ENCODE data around the gene C9.
"Not testable (repeated sequence)": the region's sequence is repeated elsewhere in the genome, so short reads cannot be mapped to it uniquely, and the experiment has no call there.

The C9 gene

DNA sequence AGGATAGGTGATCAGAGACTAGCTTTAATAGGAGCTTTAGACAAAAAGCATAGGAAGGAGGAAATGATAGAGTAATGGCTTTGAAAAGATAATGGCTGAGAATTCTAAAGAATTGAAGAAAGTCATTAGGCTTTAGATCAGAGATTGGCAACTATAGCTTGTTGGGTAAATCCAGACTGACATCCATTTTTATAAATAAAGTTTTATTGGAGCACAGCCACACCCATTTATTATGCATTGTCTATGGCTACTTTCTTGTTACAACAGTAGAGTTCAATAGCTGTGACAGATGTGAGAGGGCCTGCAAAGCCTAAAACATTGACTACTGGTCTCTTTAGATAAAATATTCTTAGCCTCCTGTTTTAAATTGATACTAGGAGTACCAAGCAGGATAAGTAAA lies 104.2 kb downstream of the C9 start:
- DNase-seq (ENCODE audit: low read depth): no peak

DNA sequence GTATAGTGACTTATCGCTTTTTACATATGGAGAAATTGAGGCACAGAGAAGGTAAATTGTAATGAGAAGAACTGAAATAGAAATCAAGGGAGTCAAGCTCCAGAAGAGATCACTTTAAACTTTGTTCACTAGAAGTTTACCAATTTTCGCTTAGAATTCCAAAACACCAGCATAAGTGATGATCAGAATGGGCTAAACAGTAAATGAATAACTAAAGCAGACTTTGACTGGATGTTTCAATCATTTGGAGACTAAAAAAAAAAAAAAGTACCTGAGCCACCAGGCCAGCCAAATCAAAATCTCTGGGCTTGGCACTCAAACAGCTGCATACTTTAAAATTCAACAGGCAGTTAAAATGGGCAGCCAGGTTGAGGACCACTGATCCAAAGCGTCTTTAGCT lies 106.7 kb downstream of the C9 start:
- no peak for DNase-seq (ENCODE audit: low read depth)

DNA sequence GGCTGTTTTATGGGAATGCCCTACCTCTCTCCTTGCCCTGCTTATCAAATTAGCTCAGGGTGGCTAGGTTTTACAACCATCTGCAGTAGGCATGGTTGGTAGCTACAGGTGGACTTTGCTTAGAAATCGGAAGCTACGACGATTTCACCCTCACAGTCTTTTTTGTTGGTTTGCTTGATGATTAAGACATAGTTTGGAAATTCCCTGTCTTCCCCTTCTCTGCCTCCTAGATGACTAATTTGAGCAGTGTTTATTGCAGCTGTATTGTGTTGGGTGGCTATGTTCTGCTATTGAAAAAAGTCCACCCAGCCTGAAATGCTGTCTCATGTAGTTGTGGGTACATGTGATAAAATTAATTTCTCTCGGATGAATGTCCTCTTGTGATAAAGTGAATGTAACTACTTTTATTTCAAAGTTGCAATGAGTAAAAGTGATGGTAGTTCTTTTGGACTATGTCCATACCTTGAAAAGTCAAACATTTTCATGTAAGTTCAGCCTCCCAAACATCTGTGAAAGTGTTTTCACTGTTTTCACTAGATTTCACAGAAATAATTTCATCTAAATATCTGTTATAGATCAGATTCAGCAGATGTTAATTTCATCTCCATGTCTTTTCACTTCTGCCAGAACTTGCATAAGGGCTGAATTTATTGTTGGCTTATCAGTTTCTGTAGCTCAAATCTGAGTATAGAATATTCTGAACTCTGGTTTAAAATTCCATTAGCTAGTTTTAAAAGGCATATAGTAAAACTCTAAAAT lies 107.6 kb downstream of the C9 start:
- no peak for DNase-seq (ENCODE audit: low read depth)

DNA sequence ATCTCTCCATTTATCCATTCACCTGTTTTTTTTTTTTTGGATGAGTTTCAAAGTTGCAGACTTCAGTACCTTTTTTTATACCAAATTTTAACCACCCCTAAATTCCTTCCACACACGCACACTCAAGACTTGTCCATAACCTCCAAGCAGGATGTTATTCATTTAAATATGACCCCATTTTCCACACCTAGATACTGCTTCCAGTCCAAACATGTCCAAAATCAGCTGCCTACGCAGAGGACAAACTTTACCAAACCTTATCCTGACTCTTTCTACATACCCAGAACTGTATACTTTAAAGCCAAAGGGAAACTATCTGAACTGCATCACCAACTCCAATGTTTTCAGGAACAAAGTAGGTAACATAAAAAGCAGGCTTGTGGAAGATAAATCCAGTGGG lies 108.9 kb downstream of the C9 start:
- DNase-seq (ENCODE audit: low read depth): no peak

DNA sequence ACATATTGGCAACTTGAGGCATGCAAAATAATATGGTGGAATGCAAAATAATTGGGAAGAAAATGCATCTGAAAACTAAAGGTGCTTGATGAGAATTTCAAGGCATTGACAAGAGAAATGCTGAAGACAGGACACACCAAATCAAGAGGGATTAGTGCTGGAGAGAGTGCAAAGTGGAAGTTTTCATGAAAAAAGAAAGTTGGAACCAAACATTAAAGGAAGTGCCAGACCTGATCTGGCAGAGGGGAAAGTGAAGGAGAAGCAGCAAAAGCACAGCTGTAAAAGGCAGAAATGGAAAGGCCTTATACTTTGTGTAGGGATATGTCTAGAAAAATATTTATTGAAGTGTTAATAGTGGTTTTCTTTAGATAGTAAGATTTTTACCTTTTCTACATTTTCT lies 109.6 kb downstream of the C9 start:
- no peak for DNase-seq (ENCODE audit: low read depth)

DNA sequence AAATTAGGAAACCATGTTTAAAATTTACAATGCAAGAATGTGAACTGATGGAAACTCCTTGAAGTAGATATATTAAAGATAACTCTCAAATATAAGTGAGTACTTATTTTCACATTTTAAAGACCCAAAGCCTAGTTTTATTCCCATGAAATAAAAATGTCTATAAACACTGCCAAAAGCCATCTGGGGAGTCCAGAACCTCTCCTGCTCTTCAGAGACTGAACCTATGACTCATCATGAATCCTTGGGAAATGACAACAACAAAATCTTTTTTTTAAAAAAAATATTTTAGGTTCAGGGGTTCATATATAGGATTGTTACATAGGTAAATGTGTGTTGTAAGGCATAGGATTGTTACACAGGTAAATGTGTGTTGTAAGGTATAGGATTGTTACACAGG lies 111.1 kb downstream of the C9 start:
- DNase-seq (ENCODE audit: low read depth): no peak

DNA sequence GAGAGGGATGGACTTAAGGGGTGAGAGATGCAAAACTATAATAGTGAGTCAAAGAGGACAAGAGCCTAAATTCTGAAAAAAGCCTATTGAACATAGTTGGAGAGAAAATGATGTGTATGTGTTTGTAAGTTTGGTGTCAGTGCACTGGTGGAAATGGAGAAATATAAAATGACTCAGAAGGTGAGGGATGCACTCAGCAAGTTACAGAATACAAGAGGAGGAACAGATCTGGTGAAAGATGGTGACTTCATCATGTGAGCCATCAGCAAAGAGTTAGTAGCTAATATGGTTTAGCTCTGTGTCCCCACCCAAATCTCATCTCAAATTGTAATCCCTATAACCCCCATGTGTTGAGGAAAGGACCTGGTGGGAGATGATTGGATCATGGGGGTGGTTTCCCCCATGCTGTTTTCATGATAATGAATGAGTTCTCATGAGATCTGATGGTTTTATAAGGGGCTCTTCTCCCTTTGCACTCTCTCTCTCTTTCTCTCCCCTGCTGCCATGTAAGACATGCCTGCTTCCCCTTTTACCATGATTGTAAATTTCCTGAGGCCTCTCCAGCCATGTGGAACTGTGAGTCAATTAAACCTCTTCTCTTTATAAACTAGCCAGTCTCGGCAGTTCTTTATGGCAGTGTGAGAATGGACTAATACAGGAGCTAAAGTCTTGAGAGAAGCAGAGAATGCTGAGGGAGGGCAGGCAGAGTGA lies 114.6 kb downstream of the C9 start:
- DNase-seq (ENCODE audit: low read depth): no peak

DNA sequence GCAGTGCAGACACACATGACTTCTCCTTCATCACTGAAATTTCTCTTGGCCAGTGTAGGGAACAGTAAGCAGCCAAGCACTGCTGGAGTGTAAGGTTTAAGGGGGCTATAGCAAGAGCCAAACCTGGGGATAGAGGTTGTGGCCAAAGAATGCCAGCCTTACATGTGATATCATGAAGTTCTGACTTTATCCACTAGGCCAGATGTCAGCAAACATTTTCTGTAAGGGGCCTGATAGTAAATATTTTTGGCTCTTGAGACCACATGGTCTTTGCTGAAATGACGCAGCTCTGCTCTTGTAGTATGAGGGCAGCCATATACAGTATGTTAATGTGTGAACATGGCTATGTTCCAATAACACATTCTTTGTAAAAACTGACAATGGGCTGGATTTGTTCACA lies 115.2 kb downstream of the C9 start:
- DNase-seq (ENCODE audit: low read depth): no peak

DNA sequence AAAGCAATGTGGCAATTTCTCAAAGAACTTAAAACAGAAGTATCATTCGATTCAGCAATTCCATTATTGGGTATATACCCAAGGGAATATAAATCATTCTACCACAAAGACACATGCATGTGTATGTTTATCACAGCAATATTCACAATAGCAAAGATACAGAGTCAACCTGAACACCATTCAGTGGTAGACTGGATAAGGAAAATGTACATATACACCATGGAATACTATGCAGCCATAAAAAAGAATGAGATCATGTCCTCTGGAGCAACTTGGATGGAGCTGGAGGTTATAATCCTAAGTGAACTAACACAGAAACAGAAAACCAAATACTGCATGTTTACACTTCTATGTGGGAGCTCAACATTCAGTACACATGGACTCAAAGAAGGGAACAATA lies 123.5 kb downstream of the C9 start:
- no peak for DNase-seq (ENCODE audit: low read depth)

DNA sequence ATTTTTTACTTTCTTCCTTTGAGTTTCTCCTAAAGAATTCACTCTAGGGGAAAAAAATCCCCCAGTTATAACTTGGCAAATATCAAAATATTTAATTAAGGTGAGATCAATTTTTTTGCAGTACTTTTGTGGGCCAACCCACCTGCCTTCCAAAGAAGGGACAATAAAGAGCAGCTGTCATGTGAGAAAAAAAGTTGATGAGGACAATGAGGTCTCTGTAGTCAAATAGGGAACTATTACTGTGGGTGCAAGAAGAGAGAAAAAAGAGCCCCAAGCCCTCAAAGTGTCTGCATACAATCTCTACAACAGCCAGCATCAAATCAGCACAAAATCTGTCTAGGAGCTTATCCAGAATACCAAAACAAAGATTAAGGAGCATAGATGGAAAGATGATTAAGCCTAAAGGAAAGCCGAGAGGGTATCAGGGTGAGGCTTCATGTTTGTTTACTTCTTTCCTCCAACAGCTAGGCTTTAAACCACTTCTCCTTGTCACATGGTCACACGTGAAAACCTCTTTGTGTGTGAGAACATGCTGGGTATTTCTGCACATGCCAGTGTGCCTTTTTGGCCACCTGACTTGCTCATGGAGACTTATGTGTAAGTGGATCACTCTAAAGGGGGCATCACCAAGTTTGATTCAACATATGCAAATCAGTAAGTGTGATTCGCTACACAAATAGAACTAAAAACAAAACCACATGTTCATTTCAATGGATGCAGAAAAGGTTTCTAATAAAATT lies 125.8 kb downstream of the C9 start:
- DNase-seq (ENCODE audit: low read depth): no peak

DNA sequence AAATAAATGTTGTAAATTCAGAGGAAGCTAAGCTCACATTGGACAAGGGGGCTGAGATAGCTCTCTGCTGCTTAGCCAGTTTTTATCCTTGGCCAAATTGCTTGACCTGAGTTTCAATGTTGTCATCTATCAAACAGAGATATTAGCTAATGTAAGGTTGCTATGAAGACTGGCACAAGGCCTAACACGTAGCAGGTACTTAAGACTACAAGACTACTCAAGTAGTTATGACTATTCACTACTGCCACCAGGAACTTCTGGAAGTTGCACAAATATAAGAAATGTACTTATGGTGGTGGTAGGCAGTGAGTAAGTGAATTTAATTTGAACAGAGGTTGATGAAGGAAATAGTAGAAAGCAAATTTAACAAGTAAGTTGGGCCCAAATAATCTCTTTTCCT lies 127.6 kb downstream of the C9 start:
- no peak for DNase-seq (ENCODE audit: low read depth)

DNA sequence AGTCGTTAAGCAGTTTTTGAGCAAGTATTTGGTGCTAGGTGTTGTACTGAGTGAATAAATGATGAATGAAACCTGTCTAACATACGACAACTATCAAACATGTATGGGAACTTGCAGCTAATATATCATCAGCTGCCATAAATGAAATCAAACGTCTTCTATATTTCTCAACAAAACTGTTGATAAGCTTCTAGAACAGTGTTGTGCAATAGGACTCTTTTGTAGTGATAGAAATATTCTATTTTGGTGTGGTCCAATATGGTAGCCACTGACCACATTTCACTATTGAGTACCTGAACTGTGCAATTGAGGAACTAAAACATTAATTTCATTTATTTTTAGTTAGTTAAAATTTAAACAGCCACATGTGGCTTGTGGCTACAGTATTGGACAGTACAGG lies 128.6 kb downstream of the C9 start:
- DNase-seq (ENCODE audit: low read depth): no peak

DNA sequence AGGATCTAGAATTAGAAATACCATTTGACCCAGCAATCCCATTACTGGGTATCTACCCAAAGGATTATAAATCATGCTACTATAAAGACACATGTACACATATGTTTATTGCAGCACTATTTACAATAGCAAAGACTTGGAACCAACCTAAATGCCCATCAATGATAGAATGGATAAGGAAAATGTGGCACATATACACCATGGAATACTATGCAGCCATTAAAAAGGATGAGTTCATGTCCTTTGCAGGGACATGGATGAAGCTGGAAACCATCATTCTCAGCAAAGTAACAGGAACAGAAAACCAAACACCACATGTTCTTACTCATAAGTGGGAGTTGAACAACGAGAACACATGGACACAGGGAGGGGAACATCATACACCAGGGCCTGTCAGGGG lies 129.8 kb downstream of the C9 start:
- DNase-seq (ENCODE audit: low read depth): not testable (repeated sequence)

Data from T-helper 22 cell (primary cell).